ENCODE results near the gene BHMT2. TPM values are rescaled to one million over a fixed set of nuclear protein-coding genes. Genes with fewer than 3 reads are reported as not detected.

Gene BHMT2
- total RNA-seq, 3 donors from 2014 or later (not counting 1 experiment from before 2014, with no cell fraction given), result not detected

GRCh38 chr5:79109527-79110492, 40.2 kb downstream of the BHMT2 start:
- no peaks in the 10 kb centered on the region for H3K9me3 ChIP-seq (ENCODE audit: control insufficient read depth, insufficient read depth, low read length)
- intact Hi-C loops (cut with micrococcal nuclease), result no loop called here
- H3K4me1 Mint-ChIP-seq, result no peaks in the 10 kb centered on the region
- H3K9me3 Mint-ChIP-seq, result no peaks in the 10 kb centered on the region
- DNase-seq, result peak in 1 of 2 donors; percentile 59
- H3K27me3 ChIP-seq (ENCODE audit: control insufficient read depth, insufficient read depth, low read length), result peaks cover 14% of the 10 kb centered on the region
- no peak overlapping the region for H3K4me3 ChIP-seq (ENCODE audit: low read length)
- H3K27ac Mint-ChIP-seq, result no peak overlapping the region
- no peak overlapping the region for H3K27ac ChIP-seq (ENCODE audit: low read length)
- ATAC-seq, result peak in 1 of 3 donors; percentile 72
- peaks cover 50 to 58% of the 10 kb centered on the region in 2 donors for H3K27me3 Mint-ChIP-seq (ENCODE audit: low read depth in 2 of 2)
- no peaks in the 10 kb centered on the region for H3K36me3 ChIP-seq (ENCODE audit: control insufficient read depth, insufficient read depth, low read length)
- H3K36me3 Mint-ChIP-seq, result no peaks in the 10 kb centered on the region
- H3K4me1 ChIP-seq (ENCODE audit: control insufficient read depth, insufficient read depth, low read length), result no peaks in the 10 kb centered on the region
- 32% methylated on average over 10 of the region's 15 CpGs for WGBS (ENCODE audit: insufficient coverage)
- peak; percentile 40 for TF ChIP-seq CTCF (IDR thresholded peaks at IDR 0.05)
- H3K4me3 Mint-ChIP-seq, result no peak overlapping the region

GRCh38 chr5:79111387-79111959, 41.9 kb downstream of the BHMT2 start, which contains the start of gene BHMT:
BHMT (plus strand) TSS chr5:79111809; CDS start chr5:79111886, 77 bp downstream.
- peaks cover 47 to 53% of the 10 kb centered on the region in 2 donors for H3K27me3 Mint-ChIP-seq (ENCODE audit: low read depth in 2 of 2)
- H3K36me3 Mint-ChIP-seq, result no peaks in the 10 kb centered on the region
- Histone ChIP-seq H3K4me1 (ENCODE audit: control insufficient read depth, insufficient read depth, low read length) (no peaks in the 10 kb centered on the region), H3K9me3 (ENCODE audit: control insufficient read depth, insufficient read depth, low read length) (no peaks in the 10 kb centered on the region), H3K27ac (ENCODE audit: low read length) (no peak within 1 kb of the TSS), H3K4me3 (ENCODE audit: low read length) (no peak within 1 kb of the TSS), H3K36me3 (ENCODE audit: control insufficient read depth, insufficient read depth, low read length) (no peaks in the 10 kb centered on the region), H3K27me3 (ENCODE audit: control insufficient read depth, insufficient read depth, low read length) (peaks cover 14% of the 10 kb centered on the region)
- TF ChIP-seq CTCF (IDR thresholded peaks at IDR 0.05), result no peak
- intact Hi-C loops (cut with micrococcal nuclease), result no loop called here
- no peak within 1 kb of the TSS for H3K27ac Mint-ChIP-seq
- ATAC-seq (no peak), DNase-seq (no peak)
- WGBS (ENCODE audit: insufficient coverage), result 38% methylated on average over 32 of the region's 32 CpGs
- no peaks in the 10 kb centered on the region for H3K4me1 Mint-ChIP-seq
- H3K4me3 Mint-ChIP-seq, result no peak within 1 kb of the TSS
- no peaks in the 10 kb centered on the region for H3K9me3 Mint-ChIP-seq

- no peak for TF ChIP-seq CTCF (IDR thresholded peaks at IDR 0.05)
- ATAC-seq, result no peak
- Mint-ChIP-seq H3K27me3 (ENCODE audit: low read depth in 2 of 2) (peaks cover 47% of the 10 kb centered on the region in 2 donors), H3K27ac (no peak overlapping the region), H3K4me3 (no peak overlapping the region), H3K36me3 (no peaks in the 10 kb centered on the region), H3K9me3 (no peaks in the 10 kb centered on the region), H3K4me1 (no peaks in the 10 kb centered on the region)
- no peaks in the 10 kb centered on the region for H3K9me3 ChIP-seq (ENCODE audit: control insufficient read depth, insufficient read depth, low read length)
- intact Hi-C loops (cut with micrococcal nuclease), result no loop called here
- no peaks in the 10 kb centered on the region for H3K4me1 ChIP-seq (ENCODE audit: control insufficient read depth, insufficient read depth, low read length)
- DNase-seq, result no peak
- H3K36me3 ChIP-seq (ENCODE audit: control insufficient read depth, insufficient read depth, low read length), result no peaks in the 10 kb centered on the region
- H3K27me3 ChIP-seq (ENCODE audit: control insufficient read depth, insufficient read depth, low read length), result peaks cover 14% of the 10 kb centered on the region
- 12% methylated on average over 39 of the region's 39 CpGs for WGBS (ENCODE audit: insufficient coverage)
- H3K4me3 ChIP-seq (ENCODE audit: low read length), result no peak overlapping the region
- H3K27ac ChIP-seq (ENCODE audit: low read length), result no peak overlapping the region
Measured at GRCh38 chr5:79111960-79112702, 42.6 kb downstream of the BHMT2 start.

All from natural killer cell (primary cell).